Upper lobe of left lung (tissue), 4 donors: ENCODE data around the gene NECTIN2.
"Not testable (repeated sequence)": the region's sequence is repeated elsewhere in the genome, so short reads cannot be mapped to it uniquely, and the experiment has no call there.

Experiments
- POLR2A ChIP-seq, 4 donors: fragments of 450-650 bp; IDR thresholded peaks; one replicate each; pipeline ENCODE4 v1.5.1; 2016 to 2017; ENCODE audit warnings: antibody characterized with exemption in 4 of 4, mild to moderate bottlenecking in 2 of 4
- TF ChIP-seq, protein P1 (sequence below), 6 experiments: fragments of 450-650 bp in 4 of 6; fragments of 200-600 bp in 2 of 6; sonication (generic) in 2 of 6; IDR thresholded peaks; one replicate each; pipeline ENCODE4 v1.5.1; 2016 to 2019; ENCODE audit warnings: antibody characterized with exemption in 6 of 6

DNA sequence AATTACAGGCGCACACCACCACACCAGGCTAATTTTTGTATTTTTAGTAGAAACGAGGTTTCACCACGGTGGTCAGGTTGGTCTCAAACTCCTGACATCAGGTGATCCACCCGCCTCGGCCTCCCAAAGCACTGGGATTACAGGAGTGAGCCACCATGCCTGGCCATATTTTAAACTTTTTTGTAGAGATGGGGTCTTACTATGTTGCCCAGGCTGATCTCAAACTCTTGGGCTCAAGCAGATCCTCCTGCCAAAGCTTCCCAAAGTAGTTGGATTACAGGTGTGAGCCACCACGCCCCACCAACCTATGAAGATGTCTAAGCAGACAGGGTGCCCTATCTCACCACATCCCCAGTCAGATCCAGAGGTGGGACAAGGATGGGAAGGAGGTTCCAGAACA, 65.8 kb downstream of the NECTIN2 start:
- TF ChIP-seq, protein P1, sequence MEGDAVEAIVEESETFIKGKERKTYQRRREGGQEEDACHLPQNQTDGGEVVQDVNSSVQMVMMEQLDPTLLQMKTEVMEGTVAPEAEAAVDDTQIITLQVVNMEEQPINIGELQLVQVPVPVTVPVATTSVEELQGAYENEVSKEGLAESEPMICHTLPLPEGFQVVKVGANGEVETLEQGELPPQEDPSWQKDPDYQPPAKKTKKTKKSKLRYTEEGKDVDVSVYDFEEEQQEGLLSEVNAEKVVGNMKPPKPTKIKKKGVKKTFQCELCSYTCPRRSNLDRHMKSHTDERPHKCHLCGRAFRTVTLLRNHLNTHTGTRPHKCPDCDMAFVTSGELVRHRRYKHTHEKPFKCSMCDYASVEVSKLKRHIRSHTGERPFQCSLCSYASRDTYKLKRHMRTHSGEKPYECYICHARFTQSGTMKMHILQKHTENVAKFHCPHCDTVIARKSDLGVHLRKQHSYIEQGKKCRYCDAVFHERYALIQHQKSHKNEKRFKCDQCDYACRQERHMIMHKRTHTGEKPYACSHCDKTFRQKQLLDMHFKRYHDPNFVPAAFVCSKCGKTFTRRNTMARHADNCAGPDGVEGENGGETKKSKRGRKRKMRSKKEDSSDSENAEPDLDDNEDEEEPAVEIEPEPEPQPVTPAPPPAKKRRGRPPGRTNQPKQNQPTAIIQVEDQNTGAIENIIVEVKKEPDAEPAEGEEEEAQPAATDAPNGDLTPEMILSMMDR (IDR thresholded peaks at IDR 0.05) = not testable (repeated sequence)
- not testable (repeated sequence) for TF ChIP-seq POLR2A (IDR thresholded peaks at IDR 0.05)
